GM18502 (cell line): Measurements from ENCODE around the gene IDS.
A peak's percentile ranks its signal among the peaks of the same experiment; 100 is the strongest.
"Not testable (repeated sequence)": the region's sequence is repeated elsewhere in the genome, so short reads cannot be mapped to it uniquely, and the experiment has no call there.

ENCODE experiments used
- ATAC-seq: cut with Tn5 transposase; IDR thresholded peaks from one replicate; pipeline ENCODE4 v1.9.1; 2021; ENCODE audit warnings: mild to moderate bottlenecking; ENCODE audit not compliant: unreplicated experiment, poor library complexity

Gene IDS

GRCh38 chrX:149528381-149528780, 23.3 kb upstream of the IDS start:
- no peak for ATAC-seq

DNA sequence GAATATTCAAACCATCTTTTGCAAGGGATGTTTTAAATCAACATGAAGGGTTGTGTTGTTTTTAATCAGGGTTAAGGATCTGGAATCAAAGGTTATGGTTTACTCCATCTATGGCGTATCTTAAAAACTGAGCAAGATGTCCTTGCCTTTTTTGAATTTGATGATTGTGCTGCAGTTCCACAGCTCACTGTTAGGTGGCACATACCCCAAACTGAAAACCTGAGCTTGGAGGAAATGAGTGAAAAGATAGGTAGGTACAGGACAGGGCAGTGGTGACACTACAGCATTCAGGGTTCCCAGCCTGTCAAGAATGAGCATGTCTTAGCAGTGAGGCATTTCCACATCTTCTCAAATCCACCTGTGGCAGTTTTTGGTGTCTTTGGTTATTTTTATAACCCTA, 22.6 kb upstream of the IDS start:
- ATAC-seq: peak; percentile 36

DNA sequence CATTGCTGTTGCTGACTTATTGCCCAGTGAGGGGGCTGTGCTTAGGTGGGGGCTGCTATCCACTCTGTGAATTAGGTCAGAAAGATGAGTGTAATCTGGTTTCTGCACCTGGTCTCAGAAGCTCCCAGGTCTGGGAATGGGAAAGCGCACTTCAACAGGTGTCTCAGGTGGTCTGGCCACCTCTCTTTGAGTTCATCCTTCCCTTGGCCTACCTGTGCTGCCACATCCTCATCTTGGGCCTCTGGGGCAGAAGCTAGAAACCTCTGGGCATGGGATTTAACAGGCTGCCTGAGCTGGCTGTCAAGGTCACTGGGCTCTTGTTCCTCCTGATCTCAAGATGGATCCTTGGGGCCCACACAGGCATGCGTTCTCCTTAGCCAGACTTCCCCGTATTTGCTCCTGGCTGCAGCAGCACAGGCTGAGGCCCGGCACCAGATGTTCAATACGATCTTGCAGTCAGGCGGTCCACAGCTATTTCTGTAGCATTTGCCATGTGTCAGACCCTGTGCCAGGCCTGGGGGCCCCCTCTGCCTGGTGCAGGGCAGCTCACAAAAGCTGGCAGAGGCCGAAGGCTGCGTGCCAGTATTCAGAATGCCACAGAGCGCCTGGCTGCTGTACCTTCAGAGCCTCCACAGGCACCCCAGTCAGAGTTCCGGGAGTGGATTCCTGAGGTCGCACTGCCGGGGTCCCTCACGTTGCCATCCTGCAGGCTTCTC, 21.4 kb upstream of the IDS start:
- not testable (repeated sequence) for ATAC-seq

GRCh38 chrX:149525903-149526302, 20.8 kb upstream of the IDS start:
- peak; percentile 51 for ATAC-seq

DNA sequence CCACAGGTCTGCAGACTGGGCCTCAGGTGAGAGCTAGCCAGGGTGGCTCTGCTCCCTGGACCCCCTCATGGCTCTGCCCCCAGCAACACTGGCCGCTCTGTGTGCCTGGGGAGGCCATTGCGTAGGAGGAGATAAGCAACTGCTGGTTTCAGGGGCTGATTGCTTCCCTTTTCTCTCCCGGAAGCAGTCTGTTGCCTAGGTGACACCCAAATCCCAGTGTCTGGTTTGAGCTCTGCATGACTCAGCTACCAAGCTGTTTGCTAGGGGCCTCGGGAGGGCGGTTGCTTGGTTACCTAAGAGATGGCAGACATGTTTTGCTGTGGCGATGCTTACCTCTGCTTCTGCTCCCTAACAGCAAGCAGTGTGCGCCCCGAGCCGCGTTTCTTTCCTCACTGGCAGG, 20.3 kb upstream of the IDS start:
- peak; percentile 92 for ATAC-seq

DNA sequence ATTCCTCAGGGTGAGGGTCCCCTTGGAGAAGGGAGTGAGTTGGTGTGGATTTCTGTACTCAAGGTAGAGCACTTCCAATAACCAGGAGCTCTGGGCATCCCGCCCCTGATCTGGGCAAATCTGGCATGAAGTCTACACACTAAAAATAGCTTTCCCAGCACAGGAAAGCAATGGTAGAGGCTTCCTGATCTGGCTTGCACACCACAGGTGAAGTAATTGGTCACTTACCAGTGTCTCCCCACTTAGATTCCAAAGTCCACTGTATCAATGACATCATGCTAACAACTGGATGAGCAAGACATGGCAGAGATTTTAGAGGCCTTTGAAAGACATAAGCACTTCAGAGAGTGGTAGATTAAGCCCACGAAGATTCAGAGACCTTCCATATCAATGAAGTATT, 17.8 kb upstream of the IDS start:
- no peak for ATAC-seq

GRCh38 chrX:149521438-149521837, 16.3 kb upstream of the IDS start:
- ATAC-seq: no peak

DNA sequence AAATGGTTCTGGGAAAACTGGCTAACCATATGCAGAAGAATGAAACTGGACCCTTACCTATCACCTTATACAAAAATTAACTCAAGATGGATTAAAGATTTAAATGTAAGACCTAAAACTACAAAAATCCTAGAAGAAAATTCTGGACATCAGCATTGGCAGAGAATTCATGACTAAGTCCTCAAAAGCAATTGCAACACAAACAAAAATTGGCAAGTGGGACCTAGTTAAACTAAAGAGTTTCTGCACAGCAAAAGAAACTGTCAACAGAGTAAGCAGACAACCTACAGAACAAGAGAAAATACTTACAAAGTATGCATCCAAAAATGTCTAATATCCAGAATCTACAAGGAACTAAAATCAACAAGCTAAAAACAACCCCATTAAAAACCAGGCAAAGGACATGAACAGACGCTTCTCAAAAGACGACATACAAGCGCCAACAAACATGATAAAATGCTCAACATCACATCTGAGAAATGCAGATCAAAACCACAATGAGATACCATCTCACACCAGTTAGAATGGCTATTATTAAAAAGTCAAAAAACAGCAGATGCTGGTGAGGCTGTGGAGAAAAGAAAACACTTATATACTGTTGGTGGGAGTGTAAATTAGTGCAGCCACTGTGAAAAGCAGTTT, 15.7 kb upstream of the IDS start:
- not testable (repeated sequence) for ATAC-seq

DNA sequence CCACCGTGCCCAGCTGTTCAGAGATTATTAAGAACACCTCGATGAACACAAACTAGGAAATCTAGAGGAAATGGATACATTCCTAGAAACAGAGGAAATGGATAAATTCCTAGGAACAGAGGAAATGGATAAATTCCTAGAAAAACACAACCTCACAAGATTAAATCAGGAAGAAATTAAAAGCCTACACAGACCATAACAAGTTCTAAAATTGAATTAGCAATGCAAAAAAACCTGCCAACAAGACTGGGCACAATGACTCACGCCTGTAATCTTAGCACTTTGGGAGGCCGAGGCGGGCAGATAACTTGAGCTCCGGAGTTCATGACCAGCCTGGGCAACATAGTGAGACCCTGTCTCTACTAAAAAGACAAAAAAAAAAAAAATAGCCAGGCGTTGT, 13.1 kb upstream of the IDS start:
- ATAC-seq: no peak

DNA sequence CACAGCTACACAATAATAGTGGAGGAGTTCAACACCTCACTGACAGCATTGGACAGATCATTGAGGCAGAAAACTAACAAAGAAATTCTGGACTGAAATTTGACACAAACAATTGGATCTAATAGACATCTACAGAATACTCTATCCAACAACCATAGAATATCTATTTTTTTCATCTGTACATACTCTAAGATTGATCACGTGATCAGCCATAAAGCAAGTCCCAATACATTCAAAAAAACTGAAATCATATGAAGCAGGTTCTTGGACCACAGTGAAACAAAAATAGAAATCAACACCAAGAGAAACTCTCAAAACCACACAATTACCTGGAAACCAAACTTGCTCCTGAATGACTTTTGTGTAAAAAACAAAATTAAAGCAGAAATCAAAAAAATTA, 12.2 kb upstream of the IDS start:
- ATAC-seq: no peak

DNA sequence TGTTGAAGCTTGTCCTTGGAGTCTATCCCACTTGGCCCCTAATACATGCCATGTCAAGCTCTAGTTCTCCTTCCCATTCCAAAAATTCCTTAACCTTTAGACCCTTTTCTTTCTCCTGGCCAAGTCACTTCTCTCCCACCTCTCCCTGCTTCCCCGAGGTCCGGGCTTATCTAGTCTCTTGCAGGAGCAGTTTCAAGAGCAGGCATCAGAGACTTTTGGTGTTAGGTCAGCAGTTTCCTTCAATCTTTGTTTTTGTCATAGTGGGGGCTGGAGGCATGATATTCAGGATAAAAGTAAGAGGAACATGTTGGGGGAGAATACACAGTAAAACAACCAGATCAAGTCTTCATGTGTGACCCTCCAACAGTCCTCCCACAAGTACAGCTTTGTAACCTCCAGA, 11.5 kb upstream of the IDS start:
- ATAC-seq: no peak

GRCh38 chrX:149515954-149516602, 11.0 kb upstream of the IDS start:
- ATAC-seq: no peak

DNA sequence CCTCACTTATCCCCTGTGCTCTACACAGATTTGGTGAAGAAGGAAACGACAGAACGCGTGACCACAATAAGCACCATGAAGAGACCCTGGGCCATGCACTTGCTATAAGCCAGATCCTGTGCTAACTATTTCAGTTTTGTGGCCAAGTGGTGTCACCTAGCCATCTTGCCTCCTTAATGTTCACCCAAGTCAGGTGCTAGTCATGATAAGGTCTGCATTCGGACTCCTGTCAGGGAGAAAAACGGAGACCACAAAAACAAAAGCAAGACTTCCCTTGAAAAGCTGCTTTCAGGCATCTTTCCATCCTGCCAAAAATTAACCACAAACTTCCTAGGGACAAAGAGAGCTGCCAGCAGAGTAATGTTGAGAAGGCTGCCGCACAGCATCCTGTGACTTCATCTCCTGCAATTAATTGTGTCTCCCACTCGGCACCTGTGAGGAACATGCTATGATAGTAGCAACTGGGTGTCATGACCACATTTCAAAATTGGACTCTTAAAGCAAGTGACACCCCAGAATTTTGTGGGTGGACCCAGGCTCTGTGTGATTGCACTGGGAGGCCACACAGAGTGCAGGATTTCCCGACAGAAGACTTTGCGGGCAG, 8.8 kb upstream of the IDS start:
- ATAC-seq: no peak

DNA sequence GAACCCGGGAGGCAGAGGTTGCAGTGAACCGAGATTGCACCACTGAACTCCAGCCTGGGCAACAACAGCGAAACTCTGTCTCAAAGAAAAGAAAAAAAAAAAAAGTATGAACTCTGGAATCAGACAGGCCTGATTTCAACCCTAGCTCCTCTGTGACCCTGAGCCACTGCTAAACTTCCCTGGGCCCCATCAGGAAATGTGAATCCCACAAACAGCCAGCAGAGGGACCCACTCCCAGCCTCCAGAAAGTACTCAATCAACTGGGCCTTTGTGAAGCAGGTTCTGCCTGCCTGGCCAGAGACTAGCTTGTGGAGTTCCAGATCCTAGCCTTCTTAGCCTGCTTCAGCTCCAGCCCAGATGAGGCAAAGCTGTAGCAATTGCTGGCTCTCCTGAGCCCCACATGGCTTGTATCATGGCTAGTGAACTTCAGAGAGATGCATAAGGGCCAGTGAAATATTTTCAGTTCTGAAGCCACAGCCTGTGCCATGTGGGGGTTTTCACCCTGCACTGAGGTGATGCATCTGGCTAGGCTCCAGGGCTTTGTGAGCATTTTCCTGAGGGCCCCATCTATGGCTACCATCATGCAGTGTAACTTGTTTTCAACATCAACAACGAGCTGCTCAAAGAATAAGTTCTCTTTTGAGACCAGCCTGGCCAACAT, 7.2 kb upstream of the IDS start:
- ATAC-seq: peak; percentile 84

DNA sequence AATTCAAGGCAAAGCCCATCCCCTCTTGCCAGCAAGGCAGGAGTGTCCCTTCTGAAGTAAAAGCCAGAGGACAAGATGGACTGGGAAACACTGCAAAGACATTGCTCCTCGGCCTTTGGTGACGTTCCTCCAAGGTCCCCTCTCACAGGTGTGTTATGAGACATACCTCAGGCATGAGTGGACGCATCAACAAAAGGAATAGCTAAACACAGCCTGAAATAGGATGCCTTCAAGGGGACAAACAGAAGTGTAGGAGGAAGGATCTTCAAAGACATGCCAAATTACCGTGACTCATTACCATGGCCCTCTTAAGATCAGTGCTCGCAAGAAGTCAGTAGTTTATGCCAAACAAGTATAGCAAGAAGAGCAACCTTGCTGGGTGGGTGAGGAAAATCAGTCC, 6.0 kb upstream of the IDS start:
- ATAC-seq: no peak

DNA sequence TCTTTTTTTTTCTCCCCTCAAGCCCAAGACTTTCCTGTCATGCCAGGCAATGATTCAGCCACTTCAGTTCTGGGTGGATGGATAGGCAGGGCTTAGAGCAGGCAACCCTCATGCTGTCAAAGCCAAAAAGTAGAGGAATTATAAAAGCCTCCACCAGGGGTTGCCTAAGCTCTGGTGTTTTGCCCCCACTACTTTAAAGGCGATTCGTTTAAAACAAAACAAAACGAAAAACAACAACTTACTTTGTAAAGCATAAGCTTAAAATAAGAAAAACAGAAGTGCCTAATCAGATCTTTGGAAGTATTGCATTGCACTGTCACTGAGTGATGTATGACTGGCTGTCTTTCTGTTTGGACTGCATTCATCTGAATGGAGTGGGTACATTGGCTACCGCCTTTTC, 5.3 kb upstream of the IDS start:
- ATAC-seq: peak; percentile 38

DNA sequence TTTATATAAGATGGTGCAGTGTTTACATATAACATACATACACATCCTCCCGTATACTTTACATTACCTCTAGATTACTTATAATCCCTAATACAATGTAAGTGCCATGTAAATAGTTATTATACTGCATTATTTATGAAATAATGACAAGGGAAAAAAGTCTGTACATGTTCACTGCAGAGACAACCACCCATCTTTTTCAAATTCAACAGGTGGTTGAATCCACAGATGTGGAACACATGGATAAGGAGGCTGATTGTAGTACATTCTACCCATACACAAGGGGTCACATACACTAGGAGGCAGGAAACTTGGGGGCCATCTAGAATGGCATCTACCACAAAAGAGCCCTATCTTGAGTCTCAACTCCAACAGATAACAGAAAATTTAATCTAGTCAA, 3.4 kb upstream of the IDS start:
- no peak for ATAC-seq

- no peak for ATAC-seq
Observed at GRCh38 chrX:149506349-149506748, 1.2 kb upstream of the IDS start.

DNA sequence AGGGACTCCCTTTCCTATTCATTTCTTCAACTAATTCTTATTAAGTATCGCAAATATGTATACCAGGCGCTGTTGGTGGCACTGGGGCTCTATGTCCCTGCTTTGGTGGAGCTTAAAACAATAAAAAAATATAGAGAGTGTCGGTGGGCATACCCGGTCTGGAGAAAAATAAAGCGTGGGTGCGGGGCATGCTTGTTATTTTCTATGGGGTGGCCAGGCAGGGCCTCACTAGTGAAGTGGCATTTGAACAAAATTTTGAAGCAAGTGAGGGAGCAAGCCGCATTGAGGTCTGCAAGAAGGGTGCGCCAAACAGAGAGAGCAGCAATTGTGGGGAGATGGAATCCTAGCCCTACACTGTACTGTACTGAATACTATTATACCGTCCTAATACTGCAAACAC, 565 bp upstream of the IDS start:
- ATAC-seq: no peak

DNA sequence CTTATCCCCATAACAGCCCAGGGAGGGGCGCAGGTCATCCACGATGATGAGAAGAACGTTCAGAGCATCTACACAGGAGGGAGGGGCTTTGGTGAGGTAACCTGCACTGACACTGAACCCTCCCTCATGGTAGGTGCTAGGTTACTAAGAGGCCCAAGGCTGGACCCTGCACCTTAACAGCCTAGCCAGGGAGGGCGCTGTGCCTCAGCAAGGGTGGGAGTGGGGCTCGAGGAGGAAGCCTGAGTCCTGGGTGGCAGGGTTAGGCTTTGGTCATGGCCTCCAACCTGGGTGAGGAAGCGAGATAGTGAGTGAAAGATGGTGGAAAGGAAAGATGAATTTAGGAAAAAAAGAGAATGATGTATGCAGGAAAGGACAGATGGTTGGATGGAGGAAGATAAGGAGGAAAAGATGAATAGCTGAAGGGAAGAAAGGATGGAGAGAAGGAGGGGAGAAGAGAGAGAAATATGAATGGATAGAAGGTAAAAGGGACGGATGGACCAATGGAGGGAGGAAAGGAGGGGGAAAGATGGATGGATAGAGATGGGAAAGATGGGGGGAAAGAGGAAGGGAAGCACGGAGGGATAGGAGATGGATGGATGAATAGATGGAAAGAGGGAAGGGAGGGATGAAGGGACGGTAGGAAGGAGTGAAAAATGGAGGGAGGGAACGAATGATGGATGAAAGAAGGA, 736 bp downstream of the IDS start:
- ATAC-seq: peak; percentile 46
